ENCODE results near the gene EMSY.

Gene EMSY

GRCh38 chr11:76557466-76557865 is 112.6 kb downstream of the EMSY start:
- no peak for DNase-seq (ENCODE audit: low read depth)
- TF ChIP-seq CTCF (IDR thresholded peaks at IDR 0.05; ENCODE audit: low read length, missing control alignments), result no peak
- no peak overlapping the region for H3K4me3 ChIP-seq (replicated peaks; ENCODE audit: low read depth, low read length)

GRCh38 chr11:76558473-76558872 is 113.7 kb downstream of the EMSY start:
- TF ChIP-seq CTCF (IDR thresholded peaks at IDR 0.05; ENCODE audit: low read length, missing control alignments), result no peak
- no peak for DNase-seq (ENCODE audit: low read depth)
- H3K4me3 ChIP-seq (replicated peaks; ENCODE audit: low read depth, low read length), result no peak overlapping the region

GRCh38 chr11:76558891-76559290 is 114.1 kb downstream of the EMSY start:
- no peak for DNase-seq (ENCODE audit: low read depth)
- no peak overlapping the region for H3K4me3 ChIP-seq (replicated peaks; ENCODE audit: low read depth, low read length)
- no peak for TF ChIP-seq CTCF (IDR thresholded peaks at IDR 0.05; ENCODE audit: low read length, missing control alignments)

- no peak for TF ChIP-seq CTCF (IDR thresholded peaks at IDR 0.05; ENCODE audit: low read length, missing control alignments)
- no peak overlapping the region for H3K4me3 ChIP-seq (replicated peaks; ENCODE audit: low read depth, low read length)
- no peak for DNase-seq (ENCODE audit: low read depth)
These were observed 114.5 kb downstream of the EMSY start for GRCh38 chr11:76559346-76559745.

- TF ChIP-seq CTCF (IDR thresholded peaks at IDR 0.05; ENCODE audit: low read length, missing control alignments), result no peak
- DNase-seq (ENCODE audit: low read depth), result no peak
- no peak overlapping the region for H3K4me3 ChIP-seq (replicated peaks; ENCODE audit: low read depth, low read length)
These were observed 115.4 kb downstream of the EMSY start for GRCh38 chr11:76560219-76560618.

- H3K4me3 ChIP-seq (replicated peaks; ENCODE audit: low read depth, low read length), result no peak overlapping the region
- TF ChIP-seq CTCF (IDR thresholded peaks at IDR 0.05; ENCODE audit: low read length, missing control alignments), result no peak
- DNase-seq (ENCODE audit: low read depth), result no peak
These were observed 116.4 kb downstream of the EMSY start for GRCh38 chr11:76561245-76561644.

- no peak overlapping the region for H3K4me3 ChIP-seq (replicated peaks; ENCODE audit: low read depth, low read length)
- DNase-seq (ENCODE audit: low read depth), result no peak
- TF ChIP-seq CTCF (IDR thresholded peaks at IDR 0.05; ENCODE audit: low read length, missing control alignments), result no peak
These were observed 117.7 kb downstream of the EMSY start for GRCh38 chr11:76562541-76562940.

All from fibroblast of pulmonary artery (primary cell).